Heart right ventricle (tissue), 16 donors: ENCODE results near the gene MDM2. TPM values are rescaled to one million over a fixed set of nuclear protein-coding genes. Genes with fewer than 3 reads are reported as not detected.

Source experiments
- ATAC-seq, 8 donors: fragments of 200-7000 bp; cut with Tn5 transposase; one replicate each; pipeline ENCODE4 v1.9.1; 2020; ENCODE audit warnings: mild to moderate bottlenecking in 8 of 8, moderate library complexity in 8 of 8, moderate number of reproducible peaks in 1 of 8
- DNase-seq, 2 donors: peaks; one replicate each; pipeline ENCODE4 v3.0.0-alpha.2; 2020
- H3K27ac ChIP-seq, 10 donors: fragments of 200-600 bp; sonication (generic) in 2 of 10; one replicate each; pipeline versions ENCODE4 v1.5.0 to v1.8.0; 2020 to 2022; ENCODE audit warnings: mild to moderate bottlenecking in 3 of 10
- H3K27me3 ChIP-seq, 7 donors: fragments of 200-600 bp; one replicate each; pipeline ENCODE4 v1.8.0; 2021 to 2022; ENCODE audit warnings: mild to moderate bottlenecking in 2 of 7
- H3K36me3 ChIP-seq, 9 donors: fragments of 200-600 bp; sonication (generic) in 1 of 9; one replicate each; pipeline versions ENCODE4 v1.5.0 to v1.8.0; 2020 to 2022; ENCODE audit warnings: mild to moderate bottlenecking in 2 of 9
- H3K4me1 ChIP-seq, 9 donors: fragments of 200-600 bp; sonication (generic) in 1 of 9; one replicate each; pipeline versions ENCODE4 v1.5.0 to v1.8.0; 2020 to 2022; ENCODE audit warnings: mild to moderate bottlenecking in 4 of 9
- H3K4me3 ChIP-seq, 10 donors: fragments of 200-600 bp; sonication (generic) in 2 of 10; one replicate each; pipeline versions ENCODE4 v1.5.0 to v1.8.0; 2020 to 2022; ENCODE audit warnings: mild to moderate bottlenecking in 7 of 10, moderate library complexity in 2 of 10
- H3K9me3 ChIP-seq, 11 donors: fragments of 200-600 bp in 10 of 11; sonication (generic) in 2 of 11; one replicate each; pipeline versions ENCODE4 v1.5.0 to v1.8.0; 2013 to 2022; ENCODE audit warnings: mild to moderate bottlenecking in 2 of 11, control low read depth in 1 of 11, moderate library complexity in 1 of 11
- CTCF ChIP-seq, 9 donors: fragments of 200-600 bp; sonication (generic) in 2 of 9; IDR thresholded peaks; one replicate each; pipeline versions ENCODE4 v1.5.0 to v1.8.0; 2021 to 2022; ENCODE audit warnings: antibody characterized with exemption in 9 of 9, mild to moderate bottlenecking in 5 of 9, moderate library complexity in 1 of 9
- whole genome bisulfite sequencing, 2 donors: extraction: QIAGEN DNeasy Blood & Tissue Kit; methylation state at CpG; one replicate each; pipeline ENCODE4 v1.1.7; 2013; ENCODE audit warnings: inconsistent platforms in 1 of 2; 5-methylcytosine and 5-hydroxymethylcytosine counted together
- intact Hi-C, 10 donors: fragments of 100-400 bp; cut with DNase I; formaldehyde crosslinking; loops; one replicate each; pipeline versions ENCODE4 v1.11.1 to v1.14.2; 2022
- polyA plus RNA-seq, 2 donors: library from polyadenylated mRNA; stranded (reverse); fragments of 200-250 nt; gene quantifications; one replicate each; pipeline ENCODE4 v1.2.3, GENCODE V29; 2013
- total RNA-seq, 10 donors: library from RNA; stranded (reverse); fragmentation: NEBNext Ultra II Directional in 3 of 10; extraction: Animal tissue kit (Norgen Biotek cat#: 25700) in 3 of 10; gene quantifications; one replicate each; pipeline versions ENCODE4 v1.2.1 to v1.2.4, GENCODE V29; 2021 to 2023
- donor health status: Arrhythmogenic right ventricular cardiomyopathy.
- donor health status: ischemic (EF 13 %, LVEDD 7.1; RV severe dilation, severe dysfunction).
- donor health status: healthy with polysubstance abuse.
- donor health status: DM: no; HTN: yes; CAD: no.
- donor health status: DM: no; HTN: no; CAD: no.
- donor health status: ischemic (EF 25% LVEDD 6.9; RV normal size, moderate dysfunction).
- donor health status: ischemic (EF 25% LVEDD 5.7; RV mildly dilated, moderate dysfunction).
- donor health status: healthy.
- donor health status: DM: yes; HTN: yes; CAD: no.
- donor health status: Ischemic cardiomyopathy.
- donor health status: ischemic (EF 35%, LVEDD 5.7; RV mildly dilated, moderate dysfunction).
- donor health status: nonischemic (EF 11% LVEDD 7.7; RV severe dilation, severe dysfunction).
- donor health status: DM: yes; HTN: yes; CAD: no.
- donor health status: PGD.
- donor health status: ischemic (EF 29% LVEDD 5.4; RV normal size, mild dysfunction).
- donor health status: nonischemic (EF 23%, LVEDD 6.1; RV moderate dilation, normal function).

Gene MDM2
- total and polyA plus RNA-seq, 12 donors: 15.9 to 95.5 (median 47.1) TPM

DNA sequence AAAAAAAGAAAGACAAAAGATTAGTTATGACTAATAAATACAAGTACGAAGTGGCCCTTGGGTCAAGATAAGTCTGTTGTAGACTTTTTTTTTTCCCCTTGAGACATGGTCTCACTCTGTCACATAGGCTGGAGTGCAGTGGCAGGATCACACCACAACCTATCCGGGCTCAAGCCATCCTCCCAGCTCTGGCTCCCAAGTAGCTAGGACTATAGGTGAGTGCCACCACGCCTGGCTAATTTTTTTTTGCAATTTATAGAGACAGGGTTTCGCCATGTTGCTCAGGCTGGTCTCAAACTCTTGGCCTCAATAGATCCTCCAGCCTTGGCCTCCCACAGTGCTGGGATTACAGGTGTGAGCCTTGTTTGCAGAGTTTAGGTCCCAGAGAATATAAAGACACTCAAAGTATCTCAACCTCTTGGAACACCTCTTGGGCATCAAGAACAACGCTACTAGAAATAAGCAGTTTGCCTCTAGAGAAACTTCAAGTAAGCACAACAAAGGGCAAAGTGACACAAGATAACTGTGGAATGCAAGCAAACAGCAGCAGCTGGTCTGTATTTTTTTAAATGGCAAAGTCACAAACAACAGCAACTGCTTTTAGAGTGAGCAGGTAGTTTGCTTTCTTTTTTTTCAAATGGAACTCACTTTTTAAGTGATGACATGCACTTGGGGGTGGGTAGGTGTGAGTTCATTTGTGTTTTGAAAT lies 3.9 kb upstream of the MDM2 start:
- intact Hi-C loops: loop anchor here in 3 of 10 donors (2.0 to 10.0 kb wide), 3 partner anchors 57 to 469 kb away; partner anchors contain the start of genes SLC35E3 (in 2 of the 3) and MDM1 (in 1 of the 3)
- WGBS, 2 donors: 89 to 93% methylated on average over 5 of the region's 5 CpGs

DNA sequence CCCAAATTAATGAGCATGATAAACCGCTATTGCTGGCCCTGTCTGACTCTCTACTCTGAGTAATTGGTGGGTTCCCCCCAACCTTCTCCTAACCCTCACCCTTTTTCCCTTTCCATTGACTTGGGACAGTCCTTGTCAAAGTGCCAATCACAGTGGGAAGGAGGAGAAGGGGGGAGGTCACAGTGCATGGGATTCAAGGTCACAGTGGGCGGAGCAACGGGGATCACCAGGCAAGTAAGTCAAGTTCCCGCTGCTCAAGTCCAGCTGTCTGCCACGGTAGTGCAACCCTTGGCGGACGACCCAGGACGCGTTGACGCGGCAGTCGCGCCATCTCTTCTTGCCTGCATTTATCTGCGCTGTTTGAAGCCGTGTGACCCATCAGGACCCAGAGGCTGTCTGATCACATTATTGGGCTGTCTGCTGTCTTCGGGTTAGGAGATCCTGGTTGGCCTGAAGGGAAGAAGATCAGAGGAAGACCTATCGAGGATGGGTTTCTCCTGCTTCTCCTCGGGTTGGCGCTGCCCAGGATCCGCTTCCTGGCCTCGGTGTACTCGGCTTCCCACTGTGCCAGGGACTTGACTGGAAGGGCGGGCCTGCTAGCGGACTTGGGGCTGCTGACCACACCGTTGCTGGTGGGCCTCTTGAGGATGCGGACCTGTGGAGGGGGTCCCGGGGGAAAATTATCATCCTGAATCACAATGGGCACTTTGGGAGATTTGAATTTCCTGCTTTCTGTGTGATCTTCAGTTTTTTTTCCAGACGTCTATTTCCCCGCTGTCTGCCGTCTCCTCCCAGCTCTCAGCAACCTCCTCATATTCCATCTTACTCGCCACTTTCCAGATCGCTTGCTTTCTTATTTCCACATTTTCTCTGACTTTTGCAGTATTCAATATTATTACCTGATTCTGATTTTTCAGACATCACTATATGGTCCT lies 3.1 kb upstream of the MDM2 start:
- no peak overlapping the region for H3K4me3 ChIP-seq
- ATAC-seq (no peak), DNase-seq (no peak)
- peaks cover 0 to 10% (median 4%) of the 10 kb centered on the region in 9 donors for H3K36me3 ChIP-seq
- no peaks in the 10 kb centered on the region for H3K9me3 ChIP-seq
- H3K4me1 ChIP-seq: peaks cover 3 to 19% (median 10%) of the 10 kb centered on the region in 9 donors
- 74 to 79% methylated on average over 32 of the region's 32 CpGs for WGBS, 2 donors
- intact Hi-C loops: loop anchor here in 6 of 10 donors (2.0 to 10.0 kb wide), 7 partner anchors 48 to 470 kb away; partner anchors contain the start of genes SLC35E3 (in 5 of the 6), MDM1 (in 1 of the 6), NUP107 (in 1 of the 6) and RAP1B (in 1 of the 6)
- H3K27me3 ChIP-seq: no peaks in the 10 kb centered on the region
- no peak overlapping the region for H3K27ac ChIP-seq
- no peak for TF ChIP-seq CTCF (IDR thresholded peaks at IDR 0.05)

More for the DNA sequence above, 3.9 kb upstream of the MDM2 start:
- no peak for TF ChIP-seq CTCF (IDR thresholded peaks at IDR 0.05)
- no peaks in the 10 kb centered on the region for H3K9me3 ChIP-seq
- ATAC-seq: no peak
- H3K27me3 ChIP-seq: no peaks in the 10 kb centered on the region
- no peak overlapping the region for H3K27ac ChIP-seq
- no peak overlapping the region for H3K4me3 ChIP-seq
- H3K4me1 ChIP-seq: peaks cover 2 to 12% (median 8%) of the 10 kb centered on the region in 9 donors
- peaks cover 0 to 1% (median 0%) of the 10 kb centered on the region in 9 donors for H3K36me3 ChIP-seq
- no peak for DNase-seq

DNA sequence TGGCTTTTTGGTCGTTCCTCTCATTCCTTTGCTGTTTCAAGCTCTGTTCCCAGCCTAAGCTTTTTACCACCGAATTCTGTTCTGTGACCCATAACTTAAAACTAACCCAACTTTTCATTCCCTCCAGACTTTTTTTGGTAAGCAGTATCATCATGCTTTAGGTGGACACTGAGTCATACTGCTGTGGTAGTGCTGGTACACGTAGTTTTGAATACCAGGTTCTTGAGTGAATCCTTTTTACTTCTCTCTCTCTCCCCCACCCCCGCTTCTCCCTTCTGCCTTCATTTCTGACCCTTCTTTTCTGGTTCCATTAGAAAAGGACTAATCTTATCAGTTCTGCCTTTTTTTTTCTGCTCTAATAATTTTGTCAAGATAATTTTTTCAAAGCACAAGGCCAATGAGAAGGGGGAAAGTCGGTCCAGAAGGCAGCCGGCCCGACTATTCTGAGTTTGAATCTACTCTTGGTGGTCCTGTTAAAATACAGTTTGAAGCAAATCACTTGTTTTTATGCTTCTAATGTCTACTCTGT lies 2.3 kb upstream of the MDM2 start:
- DNase-seq: no peak
- Histone ChIP-seq H3K9me3 (no peaks in the 10 kb centered on the region), H3K36me3 (peaks cover 0 to 17% (median 5%) of the 10 kb centered on the region in 9 donors), H3K4me3 (no peak overlapping the region), H3K4me1 (peaks cover 3 to 26% (median 12%) of the 10 kb centered on the region in 9 donors), H3K27me3 (no peaks in the 10 kb centered on the region), H3K27ac (no peak overlapping the region)
- intact Hi-C loops: loop anchor here in 6 of 10 donors (2.0 to 10.0 kb wide), 7 partner anchors 48 to 471 kb away; partner anchors contain the start of genes SLC35E3 (in 5 of the 6), MDM1 (in 1 of the 6), NUP107 (in 1 of the 6) and RAP1B (in 1 of the 6)
- no peak for TF ChIP-seq CTCF (IDR thresholded peaks at IDR 0.05)
- ATAC-seq: no peak
- 91 to 94% methylated on average over 7 of the region's 7 CpGs for WGBS, 2 donors
